ENCODE data around the gene TFAP2B.

TFAP2B gene

GRCh38 chr6:50862176-50862575, 43.5 kb downstream of the TFAP2B start:
- no peak for TF ChIP-seq CTCF (IDR thresholded peaks at IDR 0.05; ENCODE audit: low read depth, low read length, missing control alignments)
- no peaks in the 10 kb centered on the region for H3K36me3 ChIP-seq (replicated peaks)
- no peak overlapping the region for H3K4me3 ChIP-seq (ENCODE audit: low read depth, low read length)
- no peak overlapping the region for H3K27ac ChIP-seq
- in situ Hi-C loops (cut with HindIII; ENCODE audit: low pct_ligation_motif_present, low sequenced_read_pairs) = no loop called here
- no peak for DNase-seq
- no peaks in the 10 kb centered on the region for H3K27me3 ChIP-seq (replicated peaks)

- no peaks in the 10 kb centered on the region for H3K27me3 ChIP-seq (replicated peaks)
- TF ChIP-seq CTCF (IDR thresholded peaks at IDR 0.05; ENCODE audit: low read depth, low read length, missing control alignments) = no peak
- in situ Hi-C loops (cut with HindIII; ENCODE audit: low pct_ligation_motif_present, low sequenced_read_pairs) = no loop called here
- DNase-seq = no peak
- no peak overlapping the region for H3K4me3 ChIP-seq (ENCODE audit: low read depth, low read length)
- H3K27ac ChIP-seq = no peak overlapping the region
- no peaks in the 10 kb centered on the region for H3K36me3 ChIP-seq (replicated peaks)
Observed at GRCh38 chr6:50864601-50865000, 45.9 kb downstream of the TFAP2B start.

- TF ChIP-seq CTCF (IDR thresholded peaks at IDR 0.05; ENCODE audit: low read depth, low read length, missing control alignments) = no peak
- Histone ChIP-seq H3K27me3 (replicated peaks) (no peaks in the 10 kb centered on the region), H3K36me3 (replicated peaks) (no peaks in the 10 kb centered on the region), H3K4me3 (ENCODE audit: low read depth, low read length) (no peak overlapping the region), H3K27ac (no peak overlapping the region)
- no peak for DNase-seq
- in situ Hi-C loops (cut with HindIII; ENCODE audit: low pct_ligation_motif_present, low sequenced_read_pairs) = no loop called here
Observed at GRCh38 chr6:50868466-50868865, 49.8 kb downstream of the TFAP2B start.

- Histone ChIP-seq H3K27me3 (replicated peaks) (no peaks in the 10 kb centered on the region), H3K36me3 (replicated peaks) (no peaks in the 10 kb centered on the region), H3K4me3 (ENCODE audit: low read depth, low read length) (no peak overlapping the region), H3K27ac (no peak overlapping the region)
- in situ Hi-C loops (cut with HindIII; ENCODE audit: low pct_ligation_motif_present, low sequenced_read_pairs) = no loop called here
- no peak for TF ChIP-seq CTCF (IDR thresholded peaks at IDR 0.05; ENCODE audit: low read depth, low read length, missing control alignments)
- DNase-seq = no peak
Observed at GRCh38 chr6:50873167-50873566, 54.5 kb downstream of the TFAP2B start.

- no peak for DNase-seq
- H3K36me3 ChIP-seq (replicated peaks) = no peaks in the 10 kb centered on the region
- no peak overlapping the region for H3K27ac ChIP-seq
- TF ChIP-seq CTCF (IDR thresholded peaks at IDR 0.05; ENCODE audit: low read depth, low read length, missing control alignments) = no peak
- in situ Hi-C loops (cut with HindIII; ENCODE audit: low pct_ligation_motif_present, low sequenced_read_pairs) = no loop called here
- H3K27me3 ChIP-seq (replicated peaks) = no peaks in the 10 kb centered on the region
- H3K4me3 ChIP-seq (ENCODE audit: low read depth, low read length) = no peak overlapping the region
Observed at GRCh38 chr6:50884364-50884763, 65.7 kb downstream of the TFAP2B start.

GRCh38 chr6:50887112-50887511, 68.4 kb downstream of the TFAP2B start:
- in situ Hi-C loops (cut with HindIII; ENCODE audit: low pct_ligation_motif_present, low sequenced_read_pairs) = no loop called here
- Histone ChIP-seq H3K27ac (no peak overlapping the region), H3K27me3 (replicated peaks) (no peaks in the 10 kb centered on the region), H3K36me3 (replicated peaks) (no peaks in the 10 kb centered on the region), H3K4me3 (ENCODE audit: low read depth, low read length) (no peak overlapping the region)
- no peak for TF ChIP-seq CTCF (IDR thresholded peaks at IDR 0.05; ENCODE audit: low read depth, low read length, missing control alignments)
- DNase-seq = no peak
